SH-SY5Y (cell line): ENCODE data around the gene IPO11.

Source experiments
- GATA2 ChIP-seq: IDR thresholded peaks from 2 replicates; pipeline ENCODE4 v1.6.1; 2011; ENCODE audit warnings: mild to moderate bottlenecking, low read depth, low read length
- GATA3 ChIP-seq: IDR thresholded peaks from 2 replicates; pipeline ENCODE4 v1.6.1; 2011; ENCODE audit warnings: low read depth, mild to moderate bottlenecking, low read length, moderate library complexity

DNA sequence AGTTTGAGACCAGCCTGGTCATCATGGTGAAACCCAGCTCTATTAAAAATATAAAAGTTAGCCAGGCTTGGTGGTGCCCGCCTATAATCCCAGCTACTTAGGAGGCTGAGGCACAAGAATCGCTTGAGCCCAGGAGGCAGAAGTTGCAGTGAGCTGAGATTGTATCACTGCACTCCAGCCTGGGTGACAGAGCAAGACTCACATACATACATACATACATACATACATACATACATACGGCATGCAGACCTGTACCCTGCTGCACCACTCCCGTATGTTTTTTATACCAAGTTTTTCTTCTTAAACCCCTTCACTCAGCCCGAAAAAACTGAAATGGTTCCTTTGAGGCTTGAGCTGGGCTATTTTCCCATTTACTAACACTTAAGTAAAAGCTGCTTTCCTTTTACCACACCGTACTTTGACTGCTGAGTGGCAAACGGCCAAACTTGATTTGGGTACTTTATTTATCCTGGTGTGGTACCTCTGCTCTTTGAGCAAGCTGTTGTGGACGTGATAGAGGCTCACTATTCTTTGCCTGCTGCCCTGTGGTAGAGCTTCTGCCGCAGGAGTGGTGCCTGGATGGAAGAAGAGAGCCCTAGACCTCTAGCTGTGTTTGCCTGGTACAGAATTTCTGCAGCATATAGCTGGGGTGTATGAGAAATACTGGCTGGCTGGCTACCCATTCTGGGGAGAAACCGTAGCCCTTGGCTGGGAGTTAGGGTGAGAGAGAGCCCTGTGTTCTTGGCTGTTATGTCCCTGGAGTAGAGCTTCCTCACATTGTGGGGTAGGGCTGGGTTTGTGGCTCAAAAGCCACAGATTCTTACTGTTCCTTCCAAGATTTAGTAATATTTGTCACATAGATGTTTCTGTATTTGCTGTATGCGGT, 19.4 kb downstream of the IPO11 start:
- TF ChIP-seq GATA3 (no peak), GATA2 (no peak)
